Left kidney (tissue), 2 donors: ENCODE measurements around the gene TRAPPC10. TPM values are rescaled to one million over a fixed set of nuclear protein-coding genes. Genes with fewer than 3 reads are reported as not detected.

Experiments used
- DNase-seq: peaks from one replicate; pipeline ENCODE4 v3.0.0-alpha.2; 2013
- polyA plus RNA-seq: library from polyadenylated mRNA; unstranded; fragments of 120-200 nt; gene quantifications from one replicate; pipeline ENCODE4 v1.2.1, GENCODE V29; 2013; ENCODE audit not compliant: insufficient read length

The TRAPPC10 gene
- polyA plus RNA-seq, 1 donor = 50.9 TPM

DNA sequence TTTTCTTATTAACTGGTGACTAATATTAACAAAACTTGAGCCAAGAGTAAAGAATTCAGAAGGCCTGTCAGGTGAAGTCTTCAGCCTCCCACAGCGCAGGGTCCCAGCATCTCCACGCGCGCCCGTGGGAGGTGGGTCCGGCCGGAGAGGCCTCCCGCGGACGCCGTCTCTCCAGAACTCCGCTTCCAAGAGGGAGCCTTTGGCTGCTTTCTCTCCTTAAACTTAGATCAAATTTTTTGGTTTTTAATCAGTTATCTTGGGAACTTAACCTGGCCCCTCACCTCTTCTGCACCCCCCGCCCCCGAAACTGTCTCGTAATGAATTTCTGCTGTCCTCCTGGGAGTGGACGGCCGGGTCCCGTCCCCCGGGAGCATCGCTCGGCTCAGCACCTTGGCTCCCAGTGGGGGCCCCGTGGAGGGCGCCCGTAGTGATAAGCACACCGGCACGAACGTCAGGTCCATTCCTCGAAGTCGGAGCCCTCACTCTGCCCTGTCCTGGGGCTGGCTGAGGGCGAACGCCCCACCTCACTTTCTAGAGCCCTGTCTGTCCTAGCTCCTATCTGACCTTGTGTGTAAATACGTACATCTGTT, 29.5 kb upstream of the TRAPPC10 start:
- no peak for DNase-seq

DNA sequence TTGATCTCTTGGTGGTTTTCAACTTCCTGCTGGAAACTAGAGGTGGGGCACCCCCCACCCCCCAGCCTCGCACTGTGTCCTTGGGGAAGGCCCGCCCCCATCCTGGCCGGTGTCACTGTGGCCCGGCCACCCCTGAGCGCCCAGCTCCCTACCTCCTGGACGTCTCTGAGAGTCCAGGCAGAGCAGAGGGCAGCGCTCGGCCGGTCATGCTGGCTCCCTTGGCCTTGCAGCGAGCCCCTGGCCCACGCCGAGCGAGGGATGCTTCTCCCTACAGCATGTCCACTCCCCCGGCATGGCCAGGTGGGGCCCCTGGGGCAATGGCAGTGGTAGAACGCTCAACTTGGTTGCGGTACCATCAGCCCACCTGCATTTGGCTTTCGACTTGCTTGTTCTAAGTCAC, 28.7 kb upstream of the TRAPPC10 start:
- DNase-seq = no peak

DNA sequence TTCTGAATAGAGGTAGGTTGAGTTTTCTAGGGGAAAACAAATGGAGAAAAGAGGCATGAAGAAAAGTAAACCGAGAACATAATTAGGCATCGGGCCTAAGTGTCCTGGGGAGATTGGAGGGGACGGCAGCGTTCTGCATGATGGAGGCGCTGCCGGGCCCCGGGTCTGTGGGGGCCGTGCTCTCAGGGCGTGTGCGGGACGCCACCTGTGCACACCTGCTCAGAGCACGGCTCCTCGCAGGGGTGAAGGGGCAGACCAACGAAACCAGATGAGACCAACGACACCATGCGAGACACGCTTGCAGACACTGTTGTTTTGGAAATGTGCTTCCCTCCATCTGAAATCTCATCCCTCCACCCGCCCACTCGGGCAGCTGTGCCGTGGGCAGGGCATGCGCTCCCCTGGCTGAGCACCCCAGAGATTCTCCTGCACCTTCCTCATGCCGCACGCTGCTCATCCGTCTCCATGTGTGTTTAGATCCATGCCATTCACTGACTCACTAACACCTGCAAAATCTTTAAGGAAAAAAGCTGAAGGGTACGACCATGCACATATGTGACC, 28.2 kb upstream of the TRAPPC10 start:
- DNase-seq = no peak

- DNase-seq = no peak
Measured at GRCh38 chr21:43984905-43985689, 27.0 kb upstream of the TRAPPC10 start.

- DNase-seq = peak; percentile 46
Measured at GRCh38 chr21:43985690-43986251, 26.3 kb upstream of the TRAPPC10 start.

DNA sequence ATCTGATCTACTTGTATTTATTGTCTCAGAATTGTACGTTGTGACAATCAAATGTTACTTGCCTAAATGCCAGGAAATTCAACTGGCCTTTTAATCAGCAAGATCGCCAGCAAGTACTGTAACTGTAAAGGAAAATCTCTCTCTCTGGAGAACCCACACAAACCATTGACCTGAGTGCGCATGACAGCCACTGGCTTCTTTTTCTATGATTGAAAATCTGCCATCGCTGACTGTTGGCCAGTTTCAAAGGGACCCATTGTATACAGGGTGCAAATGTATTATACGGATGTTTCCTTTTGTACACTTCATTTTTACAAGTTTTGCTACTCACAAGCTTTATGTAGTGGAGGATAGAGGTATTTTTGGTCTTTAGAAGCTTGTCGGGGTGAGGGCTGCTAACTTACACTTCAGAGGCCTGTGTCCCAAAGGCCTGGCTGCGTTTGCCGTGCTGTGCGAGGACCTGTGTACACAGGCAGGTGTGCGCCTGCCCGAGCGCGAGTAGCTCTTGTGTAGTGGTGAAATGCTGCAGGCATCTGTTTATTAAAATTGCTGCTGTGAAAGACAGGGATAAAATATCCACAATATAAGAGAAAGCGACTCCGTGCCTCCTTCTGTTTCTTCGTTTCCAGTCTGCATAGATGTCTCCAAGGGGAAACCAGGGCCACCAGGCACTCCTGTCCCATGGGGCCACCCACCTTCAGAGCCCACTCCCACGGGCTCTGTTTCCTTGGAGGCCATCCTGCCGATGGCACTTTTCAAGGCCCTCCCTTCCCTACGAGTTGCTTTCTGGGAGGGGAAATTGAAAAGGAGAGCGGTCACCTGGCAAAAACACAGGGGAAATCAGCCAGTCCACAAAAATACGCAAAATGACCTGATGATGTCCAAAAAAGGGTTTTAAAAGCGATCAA, 25.3 kb upstream of the TRAPPC10 start:
- no peak for DNase-seq

DNA sequence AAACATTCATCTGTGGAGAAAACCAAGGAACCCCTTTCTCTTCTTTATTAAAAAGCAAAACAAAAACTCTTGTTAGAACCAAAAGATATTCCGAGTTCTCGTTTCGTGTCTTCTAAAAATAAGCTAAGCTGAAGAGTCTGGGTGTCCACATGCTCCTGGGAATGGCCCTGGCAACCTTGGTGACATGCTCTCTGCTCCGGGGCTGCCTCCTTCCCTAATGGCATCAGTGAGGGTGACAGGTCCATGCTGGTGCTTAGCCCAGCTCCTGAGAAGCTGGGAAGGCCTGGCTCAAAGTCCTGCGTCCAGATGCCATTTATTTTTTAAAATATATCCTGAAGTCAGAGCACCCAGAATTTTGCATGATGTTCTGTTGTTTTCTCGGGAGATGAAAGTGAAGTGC, 24.6 kb upstream of the TRAPPC10 start:
- DNase-seq = no peak

DNA sequence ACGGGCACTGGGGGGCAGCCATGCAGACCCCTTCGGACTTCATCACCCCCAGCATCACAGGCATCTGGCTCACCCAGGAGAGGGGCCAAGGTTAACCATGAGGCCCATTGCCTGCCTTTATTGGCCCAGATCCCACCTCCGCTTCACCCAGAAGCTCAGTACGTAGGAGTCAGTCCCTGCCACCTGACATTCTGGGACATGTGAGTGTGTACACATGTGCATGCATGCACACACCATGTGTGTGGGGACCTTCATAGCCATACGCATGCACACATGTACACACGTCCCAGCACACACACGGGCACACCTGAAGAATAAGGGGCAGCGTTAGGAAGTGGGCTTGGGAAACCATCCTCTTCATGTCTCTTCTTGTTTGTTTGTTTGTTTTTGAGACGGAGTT, 24.1 kb upstream of the TRAPPC10 start:
- DNase-seq = no peak

- no peak for DNase-seq
Measured at GRCh38 chr21:43988506-43989230, 23.4 kb upstream of the TRAPPC10 start.

DNA sequence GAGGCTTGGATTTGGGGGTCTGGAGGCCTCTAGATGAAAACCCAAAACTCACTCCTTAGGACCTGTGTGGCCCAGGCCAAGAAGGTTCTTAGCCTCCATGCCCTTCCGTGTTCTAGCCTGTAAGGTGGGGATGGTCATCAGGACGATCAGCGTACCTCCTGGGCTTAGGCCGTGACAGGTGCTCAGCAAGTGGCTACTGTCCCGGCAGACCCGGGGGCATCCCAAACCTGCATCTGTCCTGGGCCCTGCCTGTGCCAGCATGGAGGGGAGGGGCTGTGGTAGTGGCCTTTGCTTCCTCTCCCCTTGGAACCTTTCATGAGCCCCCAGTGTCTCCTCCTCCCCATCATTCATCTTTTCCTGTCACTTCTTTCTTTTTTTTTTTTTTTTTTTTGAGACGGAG, 22.7 kb upstream of the TRAPPC10 start:
- DNase-seq = no peak

- DNase-seq = no peak
Measured at GRCh38 chr21:43991447-43991991, 20.6 kb upstream of the TRAPPC10 start.

DNA sequence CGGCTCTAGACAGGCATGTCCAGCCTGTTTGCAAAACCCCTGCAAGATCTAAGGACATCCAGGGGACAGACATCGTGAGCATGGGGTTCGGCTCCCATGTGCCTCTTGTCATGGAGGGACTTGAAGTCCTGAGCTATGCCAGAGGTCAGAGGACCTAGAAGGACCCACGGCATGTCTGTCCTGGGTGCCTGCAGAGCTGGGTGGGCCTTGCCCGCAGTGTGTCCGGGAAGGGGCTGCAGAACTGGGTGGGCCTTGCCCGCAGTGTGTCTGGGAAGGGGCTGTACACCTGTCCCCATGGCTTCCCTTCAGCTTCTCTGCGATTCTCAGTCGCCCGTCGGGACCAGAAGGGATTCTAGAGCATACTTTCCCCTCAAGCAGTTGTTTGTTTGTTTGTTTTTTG, 20.0 kb upstream of the TRAPPC10 start:
- no peak for DNase-seq

GRCh38 chr21:43993420-43993934, 18.6 kb upstream of the TRAPPC10 start:
- DNase-seq = no peak

GRCh38 chr21:43994085-43994484, 18.0 kb upstream of the TRAPPC10 start:
- no peak for DNase-seq

GRCh38 chr21:43994646-43995045, 17.5 kb upstream of the TRAPPC10 start:
- DNase-seq = no peak

GRCh38 chr21:43995521-43996105, 16.5 kb upstream of the TRAPPC10 start:
- DNase-seq = no peak

DNA sequence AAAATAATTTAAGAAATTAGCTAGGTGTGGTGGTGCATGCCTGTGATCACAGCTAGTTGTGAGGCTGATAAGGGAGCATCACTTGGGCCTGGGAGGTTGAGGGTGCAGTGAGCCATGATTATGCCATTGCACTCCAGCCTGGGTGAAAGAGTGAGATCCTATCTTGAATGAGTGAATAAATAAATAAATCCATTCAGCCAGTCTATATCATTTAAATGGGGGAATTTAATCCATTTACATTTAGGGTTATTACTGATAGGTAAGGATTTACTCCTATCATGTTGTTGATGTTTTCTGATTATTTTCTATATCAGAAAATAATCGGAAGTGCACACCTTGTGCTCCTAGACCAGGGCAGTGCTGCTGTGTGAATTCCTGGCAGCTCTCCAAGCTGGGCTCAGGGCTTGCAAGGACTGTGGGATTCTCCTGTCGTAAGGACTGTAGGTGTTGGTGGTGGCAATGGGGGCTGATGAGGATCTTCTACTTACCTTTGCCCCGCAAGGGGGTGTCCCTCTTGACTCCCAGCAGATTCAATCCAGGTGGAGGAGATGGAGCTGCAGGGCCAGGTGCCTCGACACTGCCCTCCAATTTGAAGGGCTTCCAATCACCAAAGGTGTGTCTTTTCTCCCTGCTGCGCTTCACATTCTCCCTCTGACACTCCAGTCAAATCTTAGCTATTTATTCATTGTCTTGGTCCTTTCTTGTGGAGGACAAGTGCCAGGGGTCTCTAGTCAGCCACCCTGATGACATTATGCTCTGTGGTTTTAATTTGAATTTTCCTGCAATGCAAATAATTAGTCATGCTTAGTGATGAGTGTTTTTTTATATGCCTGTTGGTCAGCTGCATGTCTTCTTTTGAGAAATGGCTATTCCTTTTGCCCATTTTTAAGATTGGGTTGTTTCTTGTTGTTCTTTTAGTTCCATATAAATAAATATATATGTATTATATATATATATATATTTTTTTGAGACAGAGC, 14.1 kb upstream of the TRAPPC10 start:
- DNase-seq = no peak

DNA sequence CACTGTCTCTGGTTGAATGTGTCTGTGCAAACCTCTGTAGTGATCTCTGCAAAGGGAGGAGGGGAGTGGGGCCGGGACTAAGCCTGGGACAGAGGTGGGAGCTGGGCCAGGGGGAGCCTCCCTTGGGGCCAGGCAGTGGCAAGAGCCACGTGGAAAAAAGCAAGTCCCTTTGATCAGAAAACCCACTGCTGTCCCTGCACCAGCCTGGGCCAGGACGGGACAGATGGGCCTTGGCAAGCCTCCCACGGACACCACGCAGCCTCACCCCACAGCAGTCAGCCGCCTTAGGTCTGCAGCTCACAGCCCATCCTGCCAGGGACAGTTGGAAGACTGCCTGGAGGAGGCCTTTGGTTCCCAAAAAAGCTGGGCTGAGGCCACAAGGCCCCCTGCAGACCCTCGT, 11.7 kb upstream of the TRAPPC10 start:
- DNase-seq = no peak

- DNase-seq = no peak
Measured at GRCh38 chr21:44002511-44002910, 9.6 kb upstream of the TRAPPC10 start.
